CMK (cell line): ENCODE measurements around the gene CPNE5.

Source experiments
- DNase-seq: peaks from one replicate; pipeline ENCODE4 v3.0.0-alpha.2; 2010; ENCODE audit warnings: low read depth

CPNE5 gene

GRCh38 chr6:36857325-36857724 lies 18.1 kb upstream of the CPNE5 start:
- no peak for DNase-seq

- DNase-seq, result no peak
These were observed 17.0 kb upstream of the CPNE5 start for GRCh38 chr6:36856277-36856676.

- no peak for DNase-seq
These were observed 16.5 kb upstream of the CPNE5 start for GRCh38 chr6:36855750-36856149.

GRCh38 chr6:36853325-36853724 lies 14.1 kb upstream of the CPNE5 start:
- DNase-seq, result no peak

- no peak for DNase-seq
These were observed 13.4 kb upstream of the CPNE5 start for GRCh38 chr6:36852481-36853147.

- DNase-seq, result no peak
These were observed 12.4 kb upstream of the CPNE5 start for GRCh38 chr6:36851626-36852025.

GRCh38 chr6:36851149-36851614 lies 11.9 kb upstream of the CPNE5 start:
- peak; percentile 32 for DNase-seq

GRCh38 chr6:36850021-36850420 lies 10.8 kb upstream of the CPNE5 start:
- no peak for DNase-seq

- DNase-seq, result peak; percentile 24
These were observed 9.6 kb upstream of the CPNE5 start for GRCh38 chr6:36848658-36849441.

GRCh38 chr6:36847991-36848390 lies 8.7 kb upstream of the CPNE5 start:
- DNase-seq, result no peak

- DNase-seq, result no peak
These were observed 7.9 kb upstream of the CPNE5 start for GRCh38 chr6:36847152-36847551.

- no peak for DNase-seq
These were observed 6.0 kb upstream of the CPNE5 start for GRCh38 chr6:36845233-36845632.

- DNase-seq, result no peak
These were observed 5.3 kb upstream of the CPNE5 start for GRCh38 chr6:36844232-36845170.

GRCh38 chr6:36843170-36843569 lies 3.9 kb upstream of the CPNE5 start:
- DNase-seq, result no peak

GRCh38 chr6:36841756-36842155 lies 2.5 kb upstream of the CPNE5 start:
- DNase-seq, result no peak

GRCh38 chr6:36840432-36841403 lies 1.5 kb upstream of the CPNE5 start:
- no peak for DNase-seq

- DNase-seq, result no peak
These were observed 646 bp upstream of the CPNE5 start for GRCh38 chr6:36839749-36840431.

GRCh38 chr6:36837686-36838085 lies 1.6 kb downstream of the CPNE5 start:
- no peak for DNase-seq

- DNase-seq, result no peak
These were observed 2.3 kb downstream of the CPNE5 start for GRCh38 chr6:36837022-36837339.

- no peak for DNase-seq
These were observed 2.9 kb downstream of the CPNE5 start for GRCh38 chr6:36836111-36837021.
